ENCODE data around the gene ABCG1. TPM values are rescaled to one million over a fixed set of nuclear protein-coding genes. Genes with fewer than 3 reads are reported as not detected.
A peak's percentile ranks its signal among the peaks of the same experiment; 100 is the strongest.

ABCG1 gene
- total and polyA plus RNA-seq, 2 donors (not counting 1 experiment from before 2014, with no cell fraction given), result under 0.01 to 0.12 TPM

DNA sequence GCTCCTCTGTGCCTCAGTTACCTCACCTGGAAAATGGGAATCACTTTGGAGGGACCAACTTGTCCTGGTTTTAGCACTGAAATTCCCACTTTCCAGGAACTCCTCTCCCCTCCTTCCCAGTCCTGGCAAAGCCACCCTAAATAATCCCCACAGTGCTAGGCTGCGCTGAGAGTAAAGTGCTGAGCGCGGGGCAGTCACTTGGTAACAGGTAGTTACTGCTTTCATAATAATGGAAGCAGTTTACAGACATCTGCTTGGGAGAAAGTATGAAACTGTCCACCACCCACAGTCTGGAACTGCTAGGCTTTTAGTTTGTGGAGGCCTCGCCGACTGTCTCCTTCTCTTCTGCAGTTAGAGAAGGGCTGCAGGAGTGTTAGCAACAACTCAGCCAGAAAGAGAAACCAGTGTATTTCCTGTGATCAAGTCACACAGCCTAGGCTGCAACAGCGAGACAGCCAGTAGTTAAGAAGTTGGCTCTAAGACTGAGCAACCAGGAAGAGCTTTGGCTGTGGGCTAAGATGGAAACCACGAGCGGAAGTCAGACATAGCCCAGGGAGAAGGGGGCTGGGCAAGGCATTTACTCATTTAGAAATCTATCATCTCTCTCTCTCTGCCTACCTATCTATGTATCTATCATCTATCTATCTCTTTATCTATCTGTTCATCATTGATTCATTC is 30.8 kb upstream of the ABCG1 start:
- peak in 1 of 2 donors; percentile 23 for DNase-seq (ENCODE audit: low read depth in 2 of 2)
- no peaks in the 10 kb centered on the region for H4K20me1 ChIP-seq (ENCODE audit: control insufficient read depth, extremely low read depth, insufficient read depth, low read length)
- H3K4me3 ChIP-seq (replicated peaks in 1 of 4; ENCODE audit: control extremely low read depth in 1 of 4, insufficient read depth in 1 of 4, low read depth in 3 of 4, low read length in 4 of 4), result no peak overlapping the region
- no peak overlapping the region for H3K27ac ChIP-seq (ENCODE audit: insufficient read depth, low read length)
- TF ChIP-seq CTCF (conservative IDR thresholded peaks at IDR 0.05 in 1 of 2, IDR thresholded peaks at IDR 0.05 in 1 of 2; ENCODE audit: low read depth in 1 of 2, low read length in 2 of 2) (no peak), EZH2 (IDR thresholded peaks at IDR 0.05; ENCODE audit: low read length, missing control alignments) (no peak)
- no peaks in the 10 kb centered on the region for H3K36me3 ChIP-seq (ENCODE audit: control insufficient read depth, insufficient read depth, low read length)
- H3K4me2 ChIP-seq (ENCODE audit: extremely low read depth, insufficient read depth, low read length), result no peak overlapping the region
- peaks cover 4% of the 10 kb centered on the region for H3K27me3 ChIP-seq (ENCODE audit: control insufficient read depth, insufficient read depth, low read length)
- H3K4me1 ChIP-seq (ENCODE audit: control insufficient read depth, extremely low read depth, insufficient read depth, low read length), result no peaks in the 10 kb centered on the region
- no peak overlapping the region for H3K9ac ChIP-seq (ENCODE audit: insufficient read depth, low read length)
- no peaks in the 10 kb centered on the region for H3K9me3 ChIP-seq (ENCODE audit: control insufficient read depth, insufficient read depth, low read depth, low read length)
- no peaks in the 10 kb centered on the region for H3K79me2 ChIP-seq (ENCODE audit: control insufficient read depth, insufficient read depth, low read length)
- H2AFZ ChIP-seq (ENCODE audit: low read length), result peak overlapping the region; percentile 41

DNA sequence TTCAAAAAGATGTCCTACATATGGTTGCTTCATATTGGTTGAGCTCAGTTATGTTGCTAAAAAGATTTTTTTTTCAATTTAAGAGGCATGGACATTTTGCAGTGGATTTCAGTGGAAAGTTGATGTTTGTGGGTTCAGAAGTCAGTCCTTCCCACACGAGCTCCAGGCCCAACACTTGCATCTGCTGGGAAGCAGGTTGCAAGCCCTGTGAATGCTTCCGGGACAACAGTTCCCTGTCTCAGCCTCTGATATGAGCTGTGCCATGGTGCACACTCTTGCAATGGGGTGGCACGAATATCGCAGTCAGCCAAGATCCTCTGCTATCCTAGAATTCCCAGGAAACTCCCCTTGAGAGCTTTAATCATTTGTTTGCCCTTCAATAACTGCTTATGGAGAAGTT is 30.3 kb upstream of the ABCG1 start:
- no peak for DNase-seq (ENCODE audit: low read depth in 2 of 2)
- no peak overlapping the region for H3K4me3 ChIP-seq (replicated peaks in 1 of 4; ENCODE audit: control extremely low read depth in 1 of 4, insufficient read depth in 1 of 4, low read depth in 3 of 4, low read length in 4 of 4)
- H3K36me3 ChIP-seq (ENCODE audit: control insufficient read depth, insufficient read depth, low read length), result no peaks in the 10 kb centered on the region
- TF ChIP-seq CTCF (conservative IDR thresholded peaks at IDR 0.05 in 1 of 2, IDR thresholded peaks at IDR 0.05 in 1 of 2; ENCODE audit: low read depth in 1 of 2, low read length in 2 of 2) (no peak), EZH2 (IDR thresholded peaks at IDR 0.05; ENCODE audit: low read length, missing control alignments) (no peak)
- no peak overlapping the region for H3K27ac ChIP-seq (ENCODE audit: insufficient read depth, low read length)
- no peaks in the 10 kb centered on the region for H3K79me2 ChIP-seq (ENCODE audit: control insufficient read depth, insufficient read depth, low read length)
- no peak overlapping the region for H3K4me2 ChIP-seq (ENCODE audit: extremely low read depth, insufficient read depth, low read length)
- H3K9me3 ChIP-seq (ENCODE audit: control insufficient read depth, insufficient read depth, low read depth, low read length), result no peaks in the 10 kb centered on the region
- H4K20me1 ChIP-seq (ENCODE audit: control insufficient read depth, extremely low read depth, insufficient read depth, low read length), result no peaks in the 10 kb centered on the region
- no peak overlapping the region for H3K9ac ChIP-seq (ENCODE audit: insufficient read depth, low read length)
- H2AFZ ChIP-seq (ENCODE audit: low read length), result no peak overlapping the region
- peaks cover 4% of the 10 kb centered on the region for H3K27me3 ChIP-seq (ENCODE audit: control insufficient read depth, insufficient read depth, low read length)
- H3K4me1 ChIP-seq (ENCODE audit: control insufficient read depth, extremely low read depth, insufficient read depth, low read length), result no peaks in the 10 kb centered on the region

DNA sequence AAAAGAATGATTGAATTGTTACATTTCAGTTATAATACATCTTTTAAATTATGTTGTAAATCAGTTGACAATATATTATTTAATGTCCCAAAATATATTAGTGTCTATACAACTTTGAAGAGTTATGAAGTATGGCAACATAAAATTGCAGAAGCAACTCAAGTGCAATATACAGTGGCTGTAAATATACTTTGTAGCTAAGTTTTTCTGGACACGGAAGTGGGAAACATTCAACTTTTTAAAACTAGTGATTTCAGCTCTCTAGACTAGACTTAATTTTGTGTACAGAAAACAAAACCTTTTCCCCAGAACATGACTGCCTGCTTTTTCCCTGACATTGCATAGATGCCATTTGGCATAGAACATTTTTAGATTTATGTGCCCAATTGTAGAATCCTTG is 29.5 kb upstream of the ABCG1 start:
- H4K20me1 ChIP-seq (ENCODE audit: control insufficient read depth, extremely low read depth, insufficient read depth, low read length), result no peaks in the 10 kb centered on the region
- DNase-seq (ENCODE audit: low read depth in 2 of 2), result no peak
- H3K27me3 ChIP-seq (ENCODE audit: control insufficient read depth, insufficient read depth, low read length), result peaks cover 4% of the 10 kb centered on the region
- H3K27ac ChIP-seq (ENCODE audit: insufficient read depth, low read length), result no peak overlapping the region
- H3K4me3 ChIP-seq (replicated peaks in 1 of 4; ENCODE audit: control extremely low read depth in 1 of 4, insufficient read depth in 1 of 4, low read depth in 3 of 4, low read length in 4 of 4), result no peak overlapping the region
- H3K4me2 ChIP-seq (ENCODE audit: extremely low read depth, insufficient read depth, low read length), result no peak overlapping the region
- no peak overlapping the region for H3K9ac ChIP-seq (ENCODE audit: insufficient read depth, low read length)
- H3K36me3 ChIP-seq (ENCODE audit: control insufficient read depth, insufficient read depth, low read length), result no peaks in the 10 kb centered on the region
- no peaks in the 10 kb centered on the region for H3K4me1 ChIP-seq (ENCODE audit: control insufficient read depth, extremely low read depth, insufficient read depth, low read length)
- TF ChIP-seq EZH2 (IDR thresholded peaks at IDR 0.05; ENCODE audit: low read length, missing control alignments), result no peak
- no peak for TF ChIP-seq CTCF (conservative IDR thresholded peaks at IDR 0.05 in 1 of 2, IDR thresholded peaks at IDR 0.05 in 1 of 2; ENCODE audit: low read depth in 1 of 2, low read length in 2 of 2)
- no peak overlapping the region for H2AFZ ChIP-seq (ENCODE audit: low read length)
- H3K9me3 ChIP-seq (ENCODE audit: control insufficient read depth, insufficient read depth, low read depth, low read length), result no peaks in the 10 kb centered on the region
- H3K79me2 ChIP-seq (ENCODE audit: control insufficient read depth, insufficient read depth, low read length), result no peaks in the 10 kb centered on the region
